ENCODE results near the gene GABRA6. TPM values are rescaled to one million over a fixed set of nuclear protein-coding genes. Genes with fewer than 3 reads are reported as not detected.

Gene GABRA6
- total RNA-seq, 2 experiments from 2014 or later: not detected

DNA sequence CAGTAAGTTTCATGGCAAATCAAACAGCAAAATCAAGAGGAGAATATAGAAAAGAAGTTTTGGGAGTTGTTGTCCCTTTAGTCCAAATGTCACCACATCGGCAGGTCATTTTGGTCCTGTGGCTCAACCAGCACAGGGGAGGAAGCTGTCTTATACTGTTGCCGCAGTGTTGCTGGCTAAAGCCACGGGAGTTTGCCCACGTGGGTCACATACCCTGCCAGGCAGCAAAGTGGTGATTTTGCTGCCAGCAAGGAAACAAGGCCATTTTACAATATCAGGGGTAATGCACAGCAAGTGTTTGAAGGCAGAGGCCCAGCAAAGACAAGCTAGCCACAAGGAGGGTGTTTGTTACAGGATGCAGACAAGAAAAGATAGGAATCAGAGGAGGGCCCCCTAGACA lies 14.5 kb downstream of the GABRA6 start:
- no peak for DNase-seq
- intact Hi-C loops (cut with DNase I, micrococcal nuclease): no loop called here
- no peak overlapping the region for H3K27ac Mint-ChIP-seq
- CTCF ChIA-PET: no interaction called here
- no peaks in the 10 kb centered on the region for H3K27me3 Mint-ChIP-seq
- H3K4me3 Mint-ChIP-seq: no peak overlapping the region
- H3K36me3 Mint-ChIP-seq (ENCODE audit: low read depth): no peaks in the 10 kb centered on the region
- POLR2A ChIA-PET: no interaction called here
- H3K4me1 Mint-ChIP-seq: no peaks in the 10 kb centered on the region
- ATAC-seq: no peak
- peaks cover 2% of the 10 kb centered on the region for H3K9me3 Mint-ChIP-seq (ENCODE audit: low read depth)

DNA sequence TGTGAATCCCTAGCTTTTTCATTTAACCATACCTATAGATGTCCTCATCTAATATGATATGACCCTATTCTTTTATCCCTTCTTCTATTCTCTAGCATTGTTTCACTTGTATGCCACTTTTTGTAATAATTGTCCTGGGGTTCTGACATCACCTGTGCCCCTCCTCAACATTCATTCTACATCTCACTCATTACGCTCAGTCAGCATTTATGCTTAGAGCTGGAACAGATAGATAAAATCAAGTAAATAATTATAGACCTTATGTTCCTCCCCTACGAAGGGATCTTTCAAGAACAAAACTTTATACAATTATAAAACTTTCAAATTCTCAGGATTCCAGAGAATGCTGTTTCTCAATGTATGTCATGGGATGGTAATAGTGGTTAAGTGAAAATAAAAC lies 18.0 kb downstream of the GABRA6 start:
- DNase-seq (no peak), ATAC-seq (no peak)
- no peak overlapping the region for H3K4me3 Mint-ChIP-seq
- CTCF ChIA-PET: no interaction called here
- no peaks in the 10 kb centered on the region for H3K36me3 Mint-ChIP-seq (ENCODE audit: low read depth)
- intact Hi-C loops (cut with DNase I, micrococcal nuclease): no loop called here
- H3K9me3 Mint-ChIP-seq (ENCODE audit: low read depth): peaks cover 2% of the 10 kb centered on the region
- POLR2A ChIA-PET: no interaction called here
- no peaks in the 10 kb centered on the region for H3K27me3 Mint-ChIP-seq
- H3K4me1 Mint-ChIP-seq: no peaks in the 10 kb centered on the region
- H3K27ac Mint-ChIP-seq: no peak overlapping the region

DNA sequence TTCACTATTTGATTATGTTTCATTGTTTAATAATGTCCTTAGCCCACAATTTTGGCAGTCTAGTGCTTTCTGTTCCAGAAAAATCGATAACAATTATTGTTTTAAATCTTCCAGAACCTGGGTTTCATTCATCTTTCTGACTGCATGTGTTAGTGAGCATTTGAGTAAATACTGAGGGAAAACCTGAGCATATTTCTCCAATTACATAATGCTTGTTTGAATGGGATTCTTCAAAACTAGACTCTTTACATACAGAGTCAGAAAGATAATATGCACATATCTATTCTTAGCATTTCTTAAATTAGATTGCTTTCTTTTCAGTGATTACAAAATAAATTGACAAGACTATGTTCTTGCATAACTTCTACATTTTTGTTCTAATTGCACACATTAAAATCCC lies 21.9 kb downstream of the GABRA6 start:
- no peak overlapping the region for H3K4me3 Mint-ChIP-seq
- intact Hi-C loops (cut with DNase I, micrococcal nuclease): no loop called here
- ChIA-PET POLR2A (no interaction called here), CTCF (no interaction called here)
- ATAC-seq: no peak
- H3K4me1 Mint-ChIP-seq: no peaks in the 10 kb centered on the region
- no peak for DNase-seq
- no peaks in the 10 kb centered on the region for H3K36me3 Mint-ChIP-seq (ENCODE audit: low read depth)
- H3K27me3 Mint-ChIP-seq: no peaks in the 10 kb centered on the region
- no peaks in the 10 kb centered on the region for H3K9me3 Mint-ChIP-seq (ENCODE audit: low read depth)
- H3K27ac Mint-ChIP-seq: no peak overlapping the region

DNA sequence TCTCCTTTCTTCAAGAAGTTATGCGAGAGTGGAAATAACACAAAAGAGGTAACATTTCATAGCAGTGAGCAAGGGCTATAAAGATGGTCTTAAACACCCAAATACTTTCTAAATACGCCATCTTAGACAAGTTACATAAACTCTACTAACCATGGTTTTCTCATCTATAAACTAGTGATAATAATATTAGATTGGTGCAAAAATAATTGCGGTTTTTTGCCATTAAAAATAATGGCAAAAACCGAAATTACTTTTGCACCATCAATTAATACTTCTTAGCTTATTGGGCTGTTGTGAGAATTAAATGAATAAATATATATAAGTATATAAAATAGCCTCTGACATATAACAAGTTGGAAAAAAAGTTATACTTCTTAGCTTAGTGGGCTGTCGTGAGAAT lies 23.7 kb downstream of the GABRA6 start:
- CTCF ChIA-PET: no interaction called here
- H3K36me3 Mint-ChIP-seq (ENCODE audit: low read depth): no peaks in the 10 kb centered on the region
- ATAC-seq (no peak), DNase-seq (no peak)
- H3K4me3 Mint-ChIP-seq: no peak overlapping the region
- no peak overlapping the region for H3K27ac Mint-ChIP-seq
- intact Hi-C loops (cut with DNase I, micrococcal nuclease): no loop called here
- no peaks in the 10 kb centered on the region for H3K9me3 Mint-ChIP-seq (ENCODE audit: low read depth)
- POLR2A ChIA-PET: no interaction called here
- H3K4me1 Mint-ChIP-seq: no peaks in the 10 kb centered on the region
- no peaks in the 10 kb centered on the region for H3K27me3 Mint-ChIP-seq

DNA sequence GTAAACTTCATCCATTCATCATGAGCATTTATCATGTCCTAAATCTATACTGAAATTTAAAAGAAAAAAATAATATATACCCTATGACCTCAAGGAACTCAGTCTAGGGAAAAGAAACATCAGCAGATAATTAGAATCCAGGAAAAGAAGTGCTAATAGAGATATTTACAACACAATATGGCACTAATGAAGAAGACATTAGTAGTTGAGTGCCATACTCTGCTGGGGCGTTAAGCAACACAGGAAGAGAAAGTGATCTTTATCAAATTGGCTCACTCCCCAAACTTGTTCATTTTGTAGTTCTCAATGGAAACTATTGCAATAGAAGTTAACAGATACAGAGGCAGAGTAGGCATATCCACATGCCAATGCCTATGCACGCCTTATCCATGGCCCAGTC lies 27.5 kb downstream of the GABRA6 start:
- intact Hi-C loops (cut with DNase I, micrococcal nuclease): no loop called here
- H3K4me1 Mint-ChIP-seq: no peaks in the 10 kb centered on the region
- DNase-seq (no peak), ATAC-seq (no peak)
- ChIA-PET CTCF (no interaction called here), POLR2A (no interaction called here)
- H3K27me3 Mint-ChIP-seq: no peaks in the 10 kb centered on the region
- no peak overlapping the region for H3K27ac Mint-ChIP-seq
- no peaks in the 10 kb centered on the region for H3K36me3 Mint-ChIP-seq (ENCODE audit: low read depth)
- H3K9me3 Mint-ChIP-seq (ENCODE audit: low read depth): no peaks in the 10 kb centered on the region
- no peak overlapping the region for H3K4me3 Mint-ChIP-seq

DNA sequence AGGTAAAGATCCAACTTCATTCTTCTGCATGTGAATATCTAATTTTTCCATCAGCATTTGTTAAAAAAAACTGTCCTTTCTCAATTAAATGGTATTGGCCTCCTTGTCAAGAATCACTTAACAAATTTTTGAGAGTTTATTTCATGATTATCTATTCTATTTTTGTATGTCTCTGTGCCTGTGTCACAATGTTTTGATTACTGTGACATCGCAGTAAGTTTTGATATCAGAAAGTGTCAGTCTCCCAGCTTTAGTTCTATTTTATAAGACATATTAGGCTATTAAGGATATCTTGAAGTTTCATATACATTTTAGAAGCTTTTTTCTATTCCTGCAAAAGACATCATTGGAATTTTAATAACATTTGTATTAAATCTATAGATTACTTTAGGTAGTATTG lies 33.6 kb downstream of the GABRA6 start:
- ChIA-PET POLR2A (no interaction called here), CTCF (no interaction called here)
- Mint-ChIP-seq H3K27me3 (no peaks in the 10 kb centered on the region), H3K4me1 (no peaks in the 10 kb centered on the region), H3K36me3 (ENCODE audit: low read depth) (no peaks in the 10 kb centered on the region), H3K9me3 (ENCODE audit: low read depth) (no peaks in the 10 kb centered on the region), H3K4me3 (no peak overlapping the region), H3K27ac (no peak overlapping the region)
- intact Hi-C loops (cut with DNase I, micrococcal nuclease): no loop called here
- DNase-seq (no peak), ATAC-seq (no peak)

DNA sequence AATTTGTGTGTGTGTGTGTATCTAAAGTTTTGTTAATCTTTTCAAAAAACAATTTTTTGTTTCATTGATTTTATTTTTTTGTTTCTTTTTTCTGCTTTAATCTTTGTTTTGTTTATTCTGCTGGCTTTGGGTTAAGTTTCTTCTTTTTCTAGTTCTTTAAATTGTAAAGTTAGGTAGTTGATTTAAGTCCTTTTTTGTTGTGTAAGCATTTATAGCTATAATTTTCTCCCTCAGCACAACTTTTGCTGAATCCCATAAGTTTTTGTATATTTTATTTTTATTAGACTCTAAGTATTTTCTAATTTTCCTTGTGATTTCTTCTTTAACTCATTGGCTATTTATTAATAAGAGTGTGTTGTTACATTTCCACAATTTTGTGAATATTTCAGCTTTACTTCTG lies 34.9 kb downstream of the GABRA6 start:
- ChIA-PET POLR2A (no interaction called here), CTCF (no interaction called here)
- no peak for ATAC-seq
- no peaks in the 10 kb centered on the region for H3K27me3 Mint-ChIP-seq
- DNase-seq: no peak
- no peak overlapping the region for H3K27ac Mint-ChIP-seq
- no peak overlapping the region for H3K4me3 Mint-ChIP-seq
- intact Hi-C loops (cut with DNase I, micrococcal nuclease): no loop called here
- H3K9me3 Mint-ChIP-seq (ENCODE audit: low read depth): no peaks in the 10 kb centered on the region
- no peaks in the 10 kb centered on the region for H3K4me1 Mint-ChIP-seq
- no peaks in the 10 kb centered on the region for H3K36me3 Mint-ChIP-seq (ENCODE audit: low read depth)

DNA sequence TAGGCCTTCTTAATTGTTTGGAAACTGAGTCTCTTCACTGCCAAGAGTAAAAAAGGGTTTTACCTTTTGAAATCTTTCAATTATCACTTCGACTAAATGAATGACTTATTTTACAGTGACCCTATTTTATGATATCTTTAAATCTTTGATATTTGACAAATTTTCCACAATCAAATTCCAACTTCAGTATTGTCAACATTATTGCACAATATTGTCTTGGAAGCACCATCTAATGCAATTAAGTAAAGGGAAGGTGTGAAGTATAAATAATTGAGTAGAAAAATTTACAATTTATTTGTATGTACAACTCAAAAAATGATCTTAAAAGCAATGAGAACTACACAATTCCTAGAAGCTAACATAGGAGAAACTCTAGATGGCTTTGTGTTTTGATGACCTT lies 49.2 kb downstream of the GABRA6 start:
- H3K4me1 Mint-ChIP-seq: no peaks in the 10 kb centered on the region
- H3K27me3 Mint-ChIP-seq: no peaks in the 10 kb centered on the region
- H3K4me3 Mint-ChIP-seq: no peak overlapping the region

DNA sequence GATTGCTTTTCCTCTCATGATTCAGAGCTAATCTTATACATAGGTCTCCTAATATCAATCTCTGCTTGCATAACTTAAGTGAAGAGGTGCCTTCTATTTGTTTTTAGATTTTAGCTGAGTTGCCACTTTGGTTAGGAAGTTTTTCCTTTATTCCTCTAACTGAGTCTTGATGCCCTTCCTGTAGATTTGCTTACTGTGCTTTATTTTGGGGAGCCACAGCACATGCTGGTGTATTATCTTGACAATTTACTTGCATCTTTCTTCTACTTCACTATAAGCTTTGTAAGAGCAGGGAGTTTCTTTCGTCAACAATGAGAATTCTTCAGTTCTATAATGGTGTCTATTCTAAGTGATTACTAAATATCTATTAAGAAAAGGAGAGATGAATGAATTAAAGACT lies 54.9 kb downstream of the GABRA6 start:
- DNase-seq (no peak), ATAC-seq (no peak)
- H3K4me3 Mint-ChIP-seq: no peak overlapping the region
- CTCF ChIA-PET: no interaction called here
- POLR2A ChIA-PET: no interaction called here
- H3K9me3 Mint-ChIP-seq (ENCODE audit: low read depth): peaks cover 2% of the 10 kb centered on the region
- no peaks in the 10 kb centered on the region for H3K27me3 Mint-ChIP-seq
- H3K4me1 Mint-ChIP-seq: no peaks in the 10 kb centered on the region
- intact Hi-C loops (cut with DNase I, micrococcal nuclease): no loop called here
- no peaks in the 10 kb centered on the region for H3K36me3 Mint-ChIP-seq (ENCODE audit: low read depth)
- H3K27ac Mint-ChIP-seq: no peak overlapping the region

More for the DNA sequence above, 49.2 kb downstream of the GABRA6 start:
- no peak overlapping the region for H3K27ac Mint-ChIP-seq
- DNase-seq (no peak), ATAC-seq (no peak)
- H3K9me3 Mint-ChIP-seq (ENCODE audit: low read depth): peaks cover 2% of the 10 kb centered on the region
- H3K36me3 Mint-ChIP-seq (ENCODE audit: low read depth): no peaks in the 10 kb centered on the region
- intact Hi-C loops (cut with DNase I, micrococcal nuclease): no loop called here
- ChIA-PET POLR2A (no interaction called here), CTCF (no interaction called here)

DNA sequence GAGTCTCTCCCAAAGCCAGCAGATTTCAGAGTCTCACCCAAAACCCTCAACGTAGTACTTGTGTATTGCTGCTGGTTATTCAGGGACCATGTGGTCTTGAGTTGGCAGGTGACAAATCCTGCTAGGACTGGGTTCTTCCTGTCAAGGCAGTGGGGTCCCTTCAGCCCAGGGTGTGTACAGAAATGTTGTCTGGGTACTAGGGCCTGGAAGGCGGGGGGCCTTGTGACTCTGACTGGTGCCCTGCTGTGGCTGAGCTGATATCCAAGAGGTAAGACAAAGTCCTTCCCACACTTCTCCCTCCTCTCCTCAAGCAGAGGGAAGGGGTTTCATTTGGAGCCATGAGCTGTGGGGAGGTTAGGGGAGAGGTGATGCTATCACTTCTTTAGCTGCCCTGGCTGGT lies 58.8 kb downstream of the GABRA6 start:
- ChIA-PET POLR2A (interaction anchor here (0.6 kb wide), 1 partner anchor 9 kb away, joined by 3 read pairs; no protein-coding TSS in a partner anchor), CTCF (no interaction called here)
- peaks cover 2% of the 10 kb centered on the region for H3K9me3 Mint-ChIP-seq (ENCODE audit: low read depth)
- H3K27ac Mint-ChIP-seq: no peak overlapping the region
- H3K27me3 Mint-ChIP-seq: no peaks in the 10 kb centered on the region
- intact Hi-C loops (cut with DNase I, micrococcal nuclease): no loop called here
- no peak for DNase-seq
- no peaks in the 10 kb centered on the region for H3K4me1 Mint-ChIP-seq
- H3K36me3 Mint-ChIP-seq (ENCODE audit: low read depth): no peaks in the 10 kb centered on the region
- ATAC-seq: no peak
- H3K4me3 Mint-ChIP-seq: no peak overlapping the region

DNA sequence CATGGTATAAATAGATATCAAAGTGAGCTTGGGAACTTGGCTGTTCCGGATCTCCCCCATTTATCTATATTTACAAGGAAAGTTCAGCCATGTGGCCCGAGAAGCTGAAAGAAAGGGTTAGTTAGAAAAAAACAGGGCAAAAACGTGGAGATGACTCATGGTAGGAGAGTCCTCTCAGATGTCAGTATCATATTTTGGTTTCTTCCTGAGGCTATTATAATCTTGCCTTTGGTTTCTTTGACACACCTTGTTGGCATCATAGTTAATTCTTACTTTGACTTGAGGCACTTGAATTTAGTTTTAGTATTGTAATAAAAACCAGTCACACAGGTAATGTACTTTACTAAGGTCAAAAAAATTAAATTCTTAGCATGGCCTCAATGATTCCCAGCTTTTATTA lies 59.9 kb downstream of the GABRA6 start:
- H3K4me1 Mint-ChIP-seq: no peaks in the 10 kb centered on the region
- H3K4me3 Mint-ChIP-seq: no peak overlapping the region
- DNase-seq (no peak), ATAC-seq (no peak)
- H3K27ac Mint-ChIP-seq: no peak overlapping the region
- peaks cover 2% of the 10 kb centered on the region for H3K9me3 Mint-ChIP-seq (ENCODE audit: low read depth)
- ChIA-PET CTCF (interaction anchor here (1.5 kb wide), 1 partner anchor 17 kb away, joined by 3 read pairs; no protein-coding TSS in a partner anchor), POLR2A (no interaction called here)
- intact Hi-C loops (cut with DNase I, micrococcal nuclease): no loop called here
- H3K36me3 Mint-ChIP-seq (ENCODE audit: low read depth): no peaks in the 10 kb centered on the region
- H3K27me3 Mint-ChIP-seq: no peaks in the 10 kb centered on the region

DNA sequence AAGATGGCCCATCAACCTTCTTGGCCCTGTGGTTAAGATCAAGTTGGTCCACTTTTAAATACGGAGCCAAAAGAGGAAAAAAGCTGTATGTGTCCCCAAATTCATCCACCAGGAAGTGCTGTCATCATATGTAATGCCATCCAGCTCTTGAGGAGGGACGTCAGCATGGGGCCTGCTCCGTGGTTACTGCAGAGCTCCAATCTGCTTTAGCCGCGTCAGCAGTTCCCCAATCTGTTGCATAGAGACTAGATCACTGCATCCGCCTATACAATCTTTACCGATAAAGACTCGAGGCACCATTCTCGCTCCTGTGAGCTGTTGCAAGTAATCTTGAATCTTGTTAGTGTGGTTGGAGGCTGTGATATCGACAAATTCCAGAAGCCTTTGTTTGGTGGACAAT lies 65.7 kb downstream of the GABRA6 start:
- H3K4me1 Mint-ChIP-seq: no peaks in the 10 kb centered on the region
- POLR2A ChIA-PET: no interaction called here
- H3K9me3 Mint-ChIP-seq (ENCODE audit: low read depth): peaks cover 10% of the 10 kb centered on the region

More for the DNA sequence above, 65.7 kb downstream of the GABRA6 start:
- Mint-ChIP-seq H3K27ac (no peak overlapping the region), H3K4me3 (no peak overlapping the region), H3K27me3 (peaks cover 3% of the 10 kb centered on the region), H3K36me3 (ENCODE audit: low read depth) (no peaks in the 10 kb centered on the region)
- no peak for ATAC-seq
- DNase-seq: no peak
- intact Hi-C loops (cut with DNase I, micrococcal nuclease): no loop called here
- CTCF ChIA-PET: no interaction called here

Measured in activated CD4-positive, alpha-beta T cell treated with anti-CD3 and anti-CD28 coated beads for 36 hours (primary cell).